Smooth muscle cell (in vitro differentiated cells): ENCODE measurements around the gene PLEKHA6. TPM values are rescaled to one million over a fixed set of nuclear protein-coding genes. Genes with fewer than 3 reads are reported as not detected.

ENCODE experiments used
- DNase-seq: peaks from one replicate; lab custom pipeline; 2025; ENCODE audit not compliant: unreplicated experiment; lab: John Stamatoyannopoulos, UW
- H2AFZ ChIP-seq: fragments of 200-600 bp; sonication (generic); 2 replicates; pipeline ENCODE4 v1.6.0; 2016; ENCODE audit warnings: antibody characterized with exemption, low read depth, mild to moderate bottlenecking
- H3F3A ChIP-seq: fragments of 200-600 bp; sonication (generic); 2 replicates; pipeline ENCODE4 v1.6.0; 2017; ENCODE audit warnings: antibody characterized with exemption, low read depth
- H3K27ac ChIP-seq: fragments of 200-600 bp; sonication (generic); 2 replicates; pipeline ENCODE4 v1.5.1; 2016; ENCODE audit warnings: low read depth, mild to moderate bottlenecking
- H3K27me3 ChIP-seq: fragments of 200-600 bp; sonication (generic); 2 replicates; pipeline ENCODE4 v1.6.1; 2016; ENCODE audit warnings: low read depth, mild to moderate bottlenecking
- H3K36me3 ChIP-seq: fragments of 200-600 bp; sonication (generic); 2 replicates; pipeline ENCODE4 v1.5.1; 2016; ENCODE audit warnings: low read depth
- H3K4me1 ChIP-seq: fragments of 200-600 bp; sonication (generic); 2 replicates; pipeline ENCODE4 v1.5.1; 2016; ENCODE audit warnings: low read depth
- H3K4me2 ChIP-seq: fragments of 200-600 bp; sonication (generic); 2 replicates; pipeline ENCODE4 v1.6.0; 2016; ENCODE audit warnings: mild to moderate bottlenecking
- H3K4me3 ChIP-seq: fragments of 200-600 bp; sonication (generic); 2 replicates; pipeline ENCODE4 v1.5.1; 2016; ENCODE audit warnings: mild to moderate bottlenecking
- H3K79me2 ChIP-seq: fragments of 200-600 bp; sonication (generic); 2 replicates; pipeline ENCODE4 v1.6.0; 2016; ENCODE audit warnings: low read depth, mild to moderate bottlenecking
- H3K9ac ChIP-seq: fragments of 200-600 bp; sonication (generic); 2 replicates; pipeline ENCODE4 v1.6.0; 2016; ENCODE audit warnings: low read depth
- H3K9me3 ChIP-seq: fragments of 200-600 bp; sonication (generic); replicated peaks from 2 replicates; pipeline ENCODE4 v1.5.1; 2016; ENCODE audit warnings: low read depth
- H4K20me1 ChIP-seq: fragments of 200-600 bp; sonication (generic); 2 replicates; pipeline ENCODE4 v1.6.0; 2016; ENCODE audit warnings: low read depth
- CTCF ChIP-seq: fragments of 200-600 bp; sonication (generic); IDR thresholded peaks from 2 replicates; pipeline ENCODE4 v1.5.1; 2017; ENCODE audit warnings: borderline replicate concordance, mild to moderate bottlenecking, antibody characterized with exemption; ENCODE audit not compliant: insufficient read depth, poor library complexity, severe bottlenecking
- WGBS: methylation state at CpG from one replicate; pipeline ENCODE4 v1.1.7; 2016; ENCODE audit warnings: low lambda C conversion rate; 5-methylcytosine and 5-hydroxymethylcytosine counted together
- polyA plus RNA-seq: library from polyadenylated mRNA; unstranded; fragments of >200 nt; fragmentation: Nextera tagmentation; extraction: Ambion mirVana; gene quantifications from 2 replicates; pipeline ENCODE4 v1.2.1, GENCODE V29; 2016
- total RNA-seq: library from RNA; depleted of rRNA; stranded (reverse); fragments of >200 nt; gene quantifications from 2 replicates; pipeline ENCODE4 v1.2.3, GENCODE V29; 2014

Gene PLEKHA6
- total and polyA plus RNA-seq, 2 experiments from 2014 or later: 0.45 to 0.85 TPM

GRCh38 chr1:204272505-204272904, 87.2 kb downstream of the PLEKHA6 start:
- H3K9me3 ChIP-seq: no peaks in the 10 kb centered on the region
- H3K4me1 ChIP-seq: no peaks in the 10 kb centered on the region
- H4K20me1 ChIP-seq: no peaks in the 10 kb centered on the region
- TF ChIP-seq CTCF: no peak
- no peak overlapping the region for H3K4me2 ChIP-seq
- H2AFZ ChIP-seq: no peak overlapping the region
- no peak overlapping the region for H3K27ac ChIP-seq
- WGBS: 83% methylated on average over 1 of the region's 1 CpG
- H3K9ac ChIP-seq: no peak overlapping the region
- H3K79me2 ChIP-seq: no peaks in the 10 kb centered on the region
- no peaks in the 10 kb centered on the region for H3K27me3 ChIP-seq
- H3K4me3 ChIP-seq: no peak overlapping the region
- no peaks in the 10 kb centered on the region for H3K36me3 ChIP-seq
- no peaks in the 10 kb centered on the region for H3F3A ChIP-seq
- no peak for DNase-seq

DNA sequence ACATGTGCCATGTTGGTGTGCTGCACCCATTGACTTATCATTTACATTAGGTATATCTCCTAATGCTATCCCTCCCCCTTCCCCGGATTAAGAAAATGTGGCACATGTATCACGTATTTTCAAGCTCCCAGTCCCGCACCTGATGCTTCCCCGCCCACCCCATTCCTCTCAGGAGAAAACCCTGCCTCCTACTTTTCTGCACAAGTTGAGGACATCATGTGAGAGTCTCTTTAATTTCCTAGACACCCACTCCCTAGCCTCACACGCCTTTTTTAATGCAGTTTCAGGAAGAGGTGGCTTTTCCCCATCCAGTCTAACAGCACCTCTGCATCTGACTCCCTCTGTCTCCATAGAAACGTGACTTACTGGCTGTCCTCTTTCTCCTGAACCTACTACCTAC, 87.8 kb downstream of the PLEKHA6 start:
- no peak overlapping the region for H2AFZ ChIP-seq
- no peak overlapping the region for H3K4me2 ChIP-seq
- no peak overlapping the region for H3K27ac ChIP-seq
- H3K9me3 ChIP-seq: no peaks in the 10 kb centered on the region
- no peak overlapping the region for H3K9ac ChIP-seq
- TF ChIP-seq CTCF: no peak
- WGBS: 87% methylated on average over 6 of the region's 6 CpGs
- H3K4me3 ChIP-seq: no peak overlapping the region
- H3K4me1 ChIP-seq: no peaks in the 10 kb centered on the region
- H3K79me2 ChIP-seq: no peaks in the 10 kb centered on the region
- H3K27me3 ChIP-seq: no peaks in the 10 kb centered on the region
- H3K36me3 ChIP-seq: no peaks in the 10 kb centered on the region
- DNase-seq: no peak
- H4K20me1 ChIP-seq: no peaks in the 10 kb centered on the region
- no peaks in the 10 kb centered on the region for H3F3A ChIP-seq

GRCh38 chr1:204268101-204268500, 91.6 kb downstream of the PLEKHA6 start:
- H3K27ac ChIP-seq: no peak overlapping the region
- peaks cover 7% of the 10 kb centered on the region for H3F3A ChIP-seq
- no peaks in the 10 kb centered on the region for H3K79me2 ChIP-seq
- H3K9ac ChIP-seq: no peak overlapping the region
- H3K4me2 ChIP-seq: no peak overlapping the region
- no peak for TF ChIP-seq CTCF
- no peak for DNase-seq
- no peaks in the 10 kb centered on the region for H3K9me3 ChIP-seq
- WGBS: 84% methylated on average over 9 of the region's 9 CpGs
- H3K36me3 ChIP-seq: no peaks in the 10 kb centered on the region
- peaks cover 11% of the 10 kb centered on the region for H3K4me1 ChIP-seq
- no peaks in the 10 kb centered on the region for H3K27me3 ChIP-seq
- no peak overlapping the region for H3K4me3 ChIP-seq
- H4K20me1 ChIP-seq: no peaks in the 10 kb centered on the region
- H2AFZ ChIP-seq: no peak overlapping the region

DNA sequence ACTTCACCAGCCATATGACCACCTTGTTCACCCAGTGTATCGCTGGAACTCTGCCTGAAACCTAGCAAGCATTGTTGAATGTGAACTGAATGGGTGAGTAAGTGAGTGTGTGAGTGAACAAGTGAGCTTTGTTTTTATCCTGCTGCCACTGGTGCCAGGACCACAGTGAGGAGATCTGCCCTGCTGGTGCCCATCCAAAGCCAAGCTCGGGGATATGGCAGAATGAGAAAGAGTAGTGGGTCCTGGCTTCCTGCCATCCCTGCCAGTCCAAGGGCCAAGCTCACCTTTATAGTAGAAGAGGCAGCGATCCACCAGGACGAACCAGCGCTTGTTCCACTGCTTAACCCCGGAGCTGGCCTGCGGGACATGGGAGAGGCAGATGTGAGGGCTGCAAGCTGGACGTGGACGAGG, 92.5 kb downstream of the PLEKHA6 start:
- no peak for TF ChIP-seq CTCF
- H3K9me3 ChIP-seq: no peaks in the 10 kb centered on the region
- H3K27ac ChIP-seq: no peak overlapping the region
- peaks cover 13% of the 10 kb centered on the region for H3F3A ChIP-seq
- H3K4me2 ChIP-seq: no peak overlapping the region
- H3K36me3 ChIP-seq: no peaks in the 10 kb centered on the region
- no peak for DNase-seq
- WGBS: 85% methylated on average over 9 of the region's 9 CpGs
- H3K4me1 ChIP-seq: peaks cover 18% of the 10 kb centered on the region
- H3K27me3 ChIP-seq: no peaks in the 10 kb centered on the region
- peaks cover 4% of the 10 kb centered on the region for H4K20me1 ChIP-seq
- no peaks in the 10 kb centered on the region for H3K79me2 ChIP-seq
- no peak overlapping the region for H3K9ac ChIP-seq
- no peak overlapping the region for H2AFZ ChIP-seq
- no peak overlapping the region for H3K4me3 ChIP-seq
